COLO829 (cell line): ENCODE data around the gene GPR137B.
"Not testable (repeated sequence)": the region's sequence is repeated elsewhere in the genome, so short reads cannot be mapped to it uniquely, and the experiment has no call there.

Source experiments
- DNase-seq: peaks from one replicate; pipeline ENCODE4 v3.0.0; 2012; ENCODE audit warnings: low spot score

The GPR137B gene

GRCh38 chr1:236144446-236145150 lies 2.3 kb downstream of the GPR137B start:
- no peak for DNase-seq

DNA sequence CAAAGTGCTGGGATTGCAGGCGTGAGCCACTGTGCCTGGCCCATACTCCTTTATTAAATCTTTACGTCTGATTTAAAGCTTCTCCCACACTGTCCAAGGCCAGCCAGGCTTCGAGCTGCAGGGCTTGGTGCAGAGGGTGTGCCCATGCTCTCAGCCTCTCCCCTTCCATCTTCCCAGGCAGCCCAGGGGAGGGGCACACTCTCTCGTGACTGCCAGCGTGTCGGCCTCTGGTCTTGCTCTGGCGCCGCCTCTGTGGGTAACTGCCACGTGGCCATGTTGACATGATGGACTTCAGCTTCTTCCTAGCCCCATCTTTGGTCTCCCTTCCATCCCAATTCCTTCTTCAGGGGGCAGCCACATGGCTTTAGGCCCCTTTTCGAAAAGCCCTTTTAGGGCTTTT lies 4.7 kb downstream of the GPR137B start:
- DNase-seq: no peak

GRCh38 chr1:236147521-236148469 lies 5.5 kb downstream of the GPR137B start:
- DNase-seq: no peak

DNA sequence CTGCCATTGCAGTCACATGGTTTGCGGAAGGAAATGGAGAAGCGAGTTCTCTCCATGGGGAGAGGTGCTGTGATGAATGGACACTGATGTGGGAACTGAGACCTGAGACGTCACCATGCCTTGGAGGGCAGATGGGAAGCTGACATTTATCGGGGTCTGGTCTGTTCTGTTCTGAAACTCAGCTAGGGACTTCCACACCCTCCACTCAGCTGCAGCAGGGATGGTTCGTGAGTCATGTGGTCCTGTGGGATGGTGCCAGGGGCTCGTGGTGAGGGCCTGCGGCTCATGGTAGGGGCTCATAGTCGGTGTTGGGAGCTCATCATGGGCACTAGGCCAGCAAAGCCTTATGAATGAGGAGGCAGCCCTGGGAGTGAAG lies 6.1 kb downstream of the GPR137B start:
- DNase-seq: no peak

DNA sequence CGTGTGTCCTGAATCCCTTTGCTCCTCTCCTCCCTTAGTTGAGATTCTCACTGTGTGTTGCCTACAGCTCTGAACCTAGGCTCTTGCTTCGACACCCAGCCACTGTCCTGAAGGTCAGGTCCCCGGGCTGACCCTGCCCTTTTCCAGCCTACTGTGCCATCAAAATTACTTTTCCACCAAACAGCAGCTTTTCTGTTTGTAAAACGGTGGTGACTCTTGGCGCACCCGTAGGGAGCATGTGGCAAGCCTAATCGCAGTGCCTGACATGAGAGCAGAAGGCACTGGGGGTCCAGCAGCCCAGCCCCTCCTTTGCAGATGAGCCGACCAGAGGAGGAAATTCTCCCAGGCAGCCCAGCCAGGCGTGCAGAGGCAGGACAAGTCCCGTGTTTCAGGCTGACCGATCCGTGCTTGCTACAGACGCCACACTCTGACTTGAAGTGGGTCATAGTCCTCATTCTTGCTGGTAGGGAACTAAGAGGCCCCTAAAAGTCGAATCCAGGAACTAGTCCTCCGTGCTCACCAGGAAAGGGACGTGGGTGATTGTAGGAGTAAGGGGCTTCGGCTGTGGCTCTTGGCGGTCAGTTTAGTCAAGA lies 6.8 kb downstream of the GPR137B start:
- DNase-seq: no peak

GRCh38 chr1:236149696-236150228 lies 7.4 kb downstream of the GPR137B start:
- no peak for DNase-seq

DNA sequence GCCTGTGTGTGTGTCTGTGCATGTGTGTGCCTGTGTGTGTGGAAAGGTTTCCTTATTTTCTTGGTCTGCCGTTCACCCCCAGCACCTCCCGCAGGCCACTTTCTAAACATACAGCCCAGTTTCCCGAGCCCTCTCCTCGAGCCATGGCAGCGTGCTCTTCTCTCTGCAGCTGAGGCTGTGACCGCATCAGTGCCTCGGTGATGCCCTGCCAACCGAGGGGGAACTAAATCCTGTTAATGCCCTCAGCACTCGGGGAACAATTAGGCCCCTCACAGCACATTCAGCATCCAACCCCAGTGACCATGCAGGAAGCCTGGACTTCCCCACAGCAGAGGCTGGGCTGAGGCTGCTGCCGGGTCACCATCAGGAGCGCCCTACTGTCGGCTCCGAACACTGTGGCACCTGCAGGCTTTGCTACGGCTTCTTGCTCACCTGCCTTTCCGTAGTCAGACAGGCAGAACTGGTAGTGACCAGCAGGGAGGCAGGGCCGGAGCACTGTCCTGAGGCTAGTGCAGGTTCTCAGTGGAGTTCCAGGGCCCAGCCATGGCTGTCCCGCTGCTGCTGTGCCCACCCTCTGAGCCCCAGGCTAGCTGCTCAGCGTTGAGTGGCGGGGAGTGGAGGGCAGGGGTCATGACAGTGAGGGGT lies 8.1 kb downstream of the GPR137B start:
- no peak for DNase-seq

DNA sequence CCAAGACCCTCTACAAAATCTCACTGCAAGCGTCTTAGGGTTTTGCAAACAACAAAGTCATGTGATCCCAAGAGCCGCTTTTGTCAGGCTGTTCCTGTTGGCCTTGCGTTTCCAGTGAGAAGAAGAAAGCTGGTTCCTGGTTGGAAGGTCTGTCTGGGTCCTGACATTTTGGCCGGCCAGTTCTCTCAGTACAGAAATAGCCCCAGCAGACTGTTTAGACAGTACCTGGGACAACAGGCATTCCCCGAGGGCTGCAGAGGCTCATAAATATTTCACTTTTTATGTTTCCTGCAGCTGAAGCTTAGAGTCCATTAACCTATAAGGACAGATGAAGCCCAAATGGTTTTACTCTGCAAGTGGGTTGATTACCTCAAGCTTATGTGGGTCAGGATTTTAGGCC lies 8.6 kb downstream of the GPR137B start:
- DNase-seq: no peak

DNA sequence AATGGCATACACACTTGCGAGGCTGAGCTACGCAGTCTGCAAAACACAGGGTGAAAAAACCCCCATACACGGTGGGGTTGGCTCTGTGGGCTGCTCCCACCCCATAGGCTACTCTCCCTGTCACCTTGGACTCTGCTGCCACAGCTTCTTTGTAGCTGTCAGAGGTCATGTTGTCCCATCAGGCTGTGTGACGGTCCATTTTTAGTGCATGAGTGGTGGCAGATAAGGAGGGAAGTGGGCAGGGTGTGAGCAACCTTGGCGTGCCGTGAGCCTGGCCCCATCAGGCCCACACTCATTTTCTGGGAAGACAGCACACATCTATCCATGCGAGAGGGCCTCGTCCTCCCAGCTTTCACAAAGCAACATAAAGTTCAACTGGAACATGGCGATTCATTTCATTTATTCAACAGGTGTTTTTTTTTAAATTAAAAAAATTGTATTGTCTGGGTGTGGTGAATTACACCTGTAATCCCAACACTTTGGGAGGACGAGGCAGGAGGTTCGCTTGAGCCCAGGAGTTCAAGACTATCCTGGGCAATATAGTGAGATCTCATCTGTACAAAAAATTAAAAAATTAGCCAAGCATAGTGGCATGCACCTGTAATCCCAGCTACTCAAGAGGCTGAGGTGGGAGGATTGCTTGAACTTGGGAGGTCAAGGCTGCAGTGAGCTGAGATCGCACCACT lies 9.5 kb downstream of the GPR137B start:
- DNase-seq: no peak

DNA sequence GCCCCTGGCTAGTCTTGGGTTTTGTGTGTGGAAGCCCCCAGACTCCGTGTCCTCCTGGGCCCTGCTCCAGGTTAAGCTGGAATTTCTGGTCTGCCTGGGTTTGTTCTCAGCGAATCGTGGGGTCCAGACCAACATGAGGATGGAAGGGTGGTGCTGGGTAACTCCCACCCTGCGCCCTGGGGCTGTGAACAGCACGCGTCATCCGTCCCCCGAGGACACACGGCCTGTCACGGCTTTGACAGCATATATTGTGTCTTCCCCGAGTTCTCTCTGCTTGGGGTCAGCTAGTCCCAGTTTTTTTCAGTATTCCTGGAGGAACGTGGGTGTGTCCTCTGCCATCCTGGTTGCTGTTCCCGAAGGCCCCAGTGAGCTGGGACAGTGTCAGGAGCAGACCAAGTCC lies 11.8 kb downstream of the GPR137B start:
- DNase-seq: no peak

GRCh38 chr1:236154671-236155398 lies 12.5 kb downstream of the GPR137B start:
- DNase-seq: no peak

DNA sequence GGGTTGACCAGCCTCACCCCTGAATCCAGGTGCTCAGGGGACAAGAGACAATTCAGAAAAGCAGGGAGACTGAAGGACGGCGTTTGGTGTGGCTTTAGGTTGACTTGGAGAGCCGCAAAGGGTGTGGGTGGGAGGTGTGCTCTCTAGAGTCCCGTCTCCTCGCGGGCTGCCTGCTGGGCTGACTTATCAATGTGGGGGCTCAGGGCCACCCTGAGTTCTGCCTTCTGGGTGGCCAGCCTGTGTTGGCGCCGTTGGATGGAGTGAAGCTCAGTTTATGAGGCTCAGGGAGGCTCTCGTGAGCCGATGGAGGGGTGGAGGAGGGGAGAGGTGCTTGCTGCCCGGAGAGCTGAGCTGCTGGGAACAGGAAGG lies 13.0 kb downstream of the GPR137B start:
- DNase-seq: no peak

GRCh38 chr1:236155841-236156503 lies 13.6 kb downstream of the GPR137B start:
- no peak for DNase-seq

- no peak for DNase-seq
These were observed 14.3 kb downstream of the GPR137B start for GRCh38 chr1:236156512-236157208.

DNA sequence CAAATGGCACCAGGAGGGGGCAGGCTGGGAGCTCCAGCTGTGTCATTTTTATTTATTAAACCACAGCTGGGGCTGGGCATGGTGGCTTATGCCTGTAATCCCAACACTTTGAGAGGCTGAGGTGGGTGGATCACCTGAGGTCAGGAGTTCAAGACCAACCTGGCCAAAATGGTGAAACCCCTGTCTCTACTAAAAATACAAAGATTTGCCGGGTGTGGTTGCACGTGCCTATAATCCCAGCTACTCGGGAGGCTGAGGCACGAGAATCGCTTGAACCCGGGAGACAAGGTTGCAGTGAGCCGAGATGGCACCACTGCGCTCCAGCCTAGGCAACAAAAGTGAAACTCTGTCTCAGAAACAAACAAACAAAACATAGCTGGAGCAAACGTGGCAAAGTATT lies 15.7 kb downstream of the GPR137B start:
- DNase-seq: not testable (repeated sequence)

DNA sequence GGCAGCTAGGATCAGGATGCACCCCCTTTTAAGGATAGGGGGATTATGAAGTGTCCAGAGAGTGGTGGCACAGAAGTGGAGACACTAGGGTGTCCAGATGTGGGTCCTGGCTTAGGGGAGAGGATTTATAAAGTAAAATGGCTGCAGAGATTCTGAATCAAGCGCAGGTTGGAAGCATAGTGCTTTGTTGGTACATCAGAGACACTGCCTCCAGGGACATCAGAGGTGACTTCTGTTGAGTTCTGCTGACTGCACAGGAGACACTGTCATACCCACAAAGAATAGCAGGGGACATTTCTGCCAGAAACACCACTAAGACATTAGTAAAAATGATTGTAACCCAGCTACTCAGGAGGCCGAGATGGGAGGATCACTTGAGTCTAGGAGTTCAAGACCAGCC lies 16.4 kb downstream of the GPR137B start:
- DNase-seq: no peak

- DNase-seq: no peak
These were observed 17.6 kb downstream of the GPR137B start for GRCh38 chr1:236159704-236160539.

GRCh38 chr1:236160540-236161127 lies 18.3 kb downstream of the GPR137B start:
- DNase-seq: no peak
